Hepatocyte (in vitro differentiated cells): ENCODE results near the gene CCSER2. TPM values are rescaled to one million over a fixed set of nuclear protein-coding genes. Genes with fewer than 3 reads are reported as not detected.

Experiments used
- DNase-seq: peaks from one replicate; pipeline ENCODE4 v3.0.0-alpha.2; 2016; ENCODE audit warnings: low spot score
- H2AFZ ChIP-seq: fragments of 200-600 bp; sonication (generic); 2 replicates; pipeline ENCODE4 v1.6.0; 2016; ENCODE audit warnings: antibody characterized with exemption, mild to moderate bottlenecking
- H3K27ac ChIP-seq: fragments of 200-600 bp; sonication (generic); 2 replicates; pipeline ENCODE4 v1.5.1; 2016; ENCODE audit warnings: mild to moderate bottlenecking
- H3K27me3 ChIP-seq: fragments of 200-600 bp; sonication (generic); 2 replicates; pipeline ENCODE4 v1.6.1; 2016
- H3K36me3 ChIP-seq: fragments of 200-600 bp; sonication (generic); replicated peaks from 2 replicates; pipeline ENCODE4 v1.5.1; 2016; ENCODE audit warnings: low read depth; ENCODE audit not compliant: insufficient read depth
- H3K4me1 ChIP-seq: fragments of 200-600 bp; sonication (generic); 2 replicates; pipeline ENCODE4 v1.5.1; 2016; ENCODE audit warnings: mild to moderate bottlenecking, moderate library complexity; ENCODE audit not compliant: insufficient read depth
- H3K4me2 ChIP-seq: fragments of 200-600 bp; sonication (generic); 2 replicates; pipeline ENCODE4 v1.6.0; 2016
- H3K4me3 ChIP-seq: fragments of 200-600 bp; sonication (generic); 2 replicates; pipeline ENCODE4 v1.5.1; 2016; ENCODE audit warnings: mild to moderate bottlenecking
- H3K79me2 ChIP-seq: fragments of 200-600 bp; sonication (generic); 2 replicates; pipeline ENCODE4 v1.6.0; 2017; ENCODE audit warnings: mild to moderate bottlenecking
- H3K9me2 ChIP-seq: fragments of 200-600 bp; sonication (generic); replicated peaks from 2 replicates; pipeline ENCODE4 v1.6.0; 2017; ENCODE audit warnings: mild to moderate bottlenecking; ENCODE audit not compliant: insufficient read depth
- H3K9me3 ChIP-seq: fragments of 200-600 bp; sonication (generic); 2 replicates; pipeline ENCODE4 v1.5.1; 2016; ENCODE audit warnings: low read depth, mild to moderate bottlenecking
- H4K20me1 ChIP-seq: fragments of 200-600 bp; sonication (generic); 2 replicates; pipeline ENCODE4 v1.6.0; 2016; ENCODE audit warnings: mild to moderate bottlenecking; ENCODE audit not compliant: insufficient read depth, poor library complexity, severe bottlenecking
- EZH2 ChIP-seq: fragments of 200-600 bp; sonication (generic); IDR thresholded peaks from 2 replicates; pipeline ENCODE4 v1.6.1; 2016; ENCODE audit warnings: antibody characterized with exemption, mild to moderate bottlenecking, borderline replicate concordance
- EZH2phosphoT487 ChIP-seq: fragments of 200-600 bp; sonication (generic); IDR thresholded peaks from one replicate; pipeline ENCODE4 v1.6.1; 2018; ENCODE audit warnings: antibody characterized with exemption, mild to moderate bottlenecking, low read depth, moderate library complexity; ENCODE audit not compliant: unreplicated experiment, severe bottlenecking
- WGBS: methylation state at CpG from one replicate; pipeline ENCODE4 v1.1.6; 2016; ENCODE audit warnings: low lambda C conversion rate; ENCODE audit errors: missing lambda C conversion rate; 5-methylcytosine and 5-hydroxymethylcytosine counted together
- polyA plus RNA-seq: library from polyadenylated mRNA; unstranded; fragments of >200 nt; fragmentation: Nextera tagmentation; extraction: Ambion mirVana; gene quantifications from 2 replicates; pipeline ENCODE4 v1.2.1, GENCODE V29; 2016
- total RNA-seq: library from RNA; depleted of rRNA; stranded (reverse); fragments of >200 nt; gene quantifications from 2 replicates; pipeline ENCODE4 v1.2.3, GENCODE V29; 2014
- TF ChIP-seq, protein P1 (sequence below): fragments of 200-600 bp; sonication (generic); IDR thresholded peaks from 2 replicates; pipeline ENCODE4 v1.5.1; 2016; ENCODE audit warnings: antibody characterized with exemption, mild to moderate bottlenecking; ENCODE audit not compliant: poor library complexity

Gene CCSER2
- total and polyA plus RNA-seq, 2 experiments from 2014 or later, result 36.5 to 39.7 TPM

DNA sequence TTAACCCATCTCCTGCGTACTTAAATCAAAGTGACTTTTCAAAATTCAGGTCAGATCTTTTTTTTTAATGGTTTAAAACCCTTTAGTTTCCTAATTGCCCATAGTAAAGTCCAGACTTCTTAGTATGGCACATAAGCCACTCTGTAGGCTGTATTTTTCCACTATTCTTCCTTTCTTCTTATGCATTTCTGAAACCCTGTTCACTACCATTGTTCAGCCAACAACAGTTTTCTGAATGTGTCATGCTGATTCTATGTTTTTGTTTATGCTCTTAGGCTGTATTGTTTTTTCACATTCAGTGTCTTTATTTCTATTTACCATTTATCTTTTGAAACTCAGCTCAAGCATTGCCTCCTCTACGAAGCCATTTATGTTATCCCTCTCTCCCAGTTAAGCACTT is 26.7 kb downstream of the CCSER2 start:
- Histone ChIP-seq H3K4me2 (no peak overlapping the region), H3K9me2 (no peaks in the 10 kb centered on the region), H3K36me3 (no peaks in the 10 kb centered on the region), H4K20me1 (peaks cover 63% of the 10 kb centered on the region), H2AFZ (no peak overlapping the region), H3K79me2 (peaks cover 92% of the 10 kb centered on the region), H3K27me3 (no peaks in the 10 kb centered on the region), H3K27ac (no peak overlapping the region), H3K4me1 (no peaks in the 10 kb centered on the region), H3K9me3 (no peaks in the 10 kb centered on the region), H3K4me3 (no peak overlapping the region)
- TF ChIP-seq EZH2 (no peak), EZH2phosphoT487 (no peak)
- TF ChIP-seq, protein P1, sequence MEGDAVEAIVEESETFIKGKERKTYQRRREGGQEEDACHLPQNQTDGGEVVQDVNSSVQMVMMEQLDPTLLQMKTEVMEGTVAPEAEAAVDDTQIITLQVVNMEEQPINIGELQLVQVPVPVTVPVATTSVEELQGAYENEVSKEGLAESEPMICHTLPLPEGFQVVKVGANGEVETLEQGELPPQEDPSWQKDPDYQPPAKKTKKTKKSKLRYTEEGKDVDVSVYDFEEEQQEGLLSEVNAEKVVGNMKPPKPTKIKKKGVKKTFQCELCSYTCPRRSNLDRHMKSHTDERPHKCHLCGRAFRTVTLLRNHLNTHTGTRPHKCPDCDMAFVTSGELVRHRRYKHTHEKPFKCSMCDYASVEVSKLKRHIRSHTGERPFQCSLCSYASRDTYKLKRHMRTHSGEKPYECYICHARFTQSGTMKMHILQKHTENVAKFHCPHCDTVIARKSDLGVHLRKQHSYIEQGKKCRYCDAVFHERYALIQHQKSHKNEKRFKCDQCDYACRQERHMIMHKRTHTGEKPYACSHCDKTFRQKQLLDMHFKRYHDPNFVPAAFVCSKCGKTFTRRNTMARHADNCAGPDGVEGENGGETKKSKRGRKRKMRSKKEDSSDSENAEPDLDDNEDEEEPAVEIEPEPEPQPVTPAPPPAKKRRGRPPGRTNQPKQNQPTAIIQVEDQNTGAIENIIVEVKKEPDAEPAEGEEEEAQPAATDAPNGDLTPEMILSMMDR, result no peak
- DNase-seq, result no peak
- 94% methylated on average over 2 of the region's 2 CpGs for WGBS

GRCh38 chr10:84356928-84357327 is 28.5 kb downstream of the CCSER2 start:
- H3K9me2 ChIP-seq, result no peaks in the 10 kb centered on the region
- peaks cover 84% of the 10 kb centered on the region for H3K79me2 ChIP-seq
- H3K4me1 ChIP-seq, result no peaks in the 10 kb centered on the region
- H3K4me3 ChIP-seq, result no peak overlapping the region
- no peak overlapping the region for H3K4me2 ChIP-seq
- H2AFZ ChIP-seq, result no peak overlapping the region
- no peak for DNase-seq
- H3K27ac ChIP-seq, result no peak overlapping the region
- no peaks in the 10 kb centered on the region for H3K9me3 ChIP-seq
- TF ChIP-seq, protein P1, result no peak
- no peak for TF ChIP-seq EZH2
- TF ChIP-seq EZH2phosphoT487, result no peak
- H4K20me1 ChIP-seq, result peaks cover 56% of the 10 kb centered on the region
- no peaks in the 10 kb centered on the region for H3K27me3 ChIP-seq
- no peaks in the 10 kb centered on the region for H3K36me3 ChIP-seq
- WGBS, result 82% methylated on average over 2 of the region's 2 CpGs

DNA sequence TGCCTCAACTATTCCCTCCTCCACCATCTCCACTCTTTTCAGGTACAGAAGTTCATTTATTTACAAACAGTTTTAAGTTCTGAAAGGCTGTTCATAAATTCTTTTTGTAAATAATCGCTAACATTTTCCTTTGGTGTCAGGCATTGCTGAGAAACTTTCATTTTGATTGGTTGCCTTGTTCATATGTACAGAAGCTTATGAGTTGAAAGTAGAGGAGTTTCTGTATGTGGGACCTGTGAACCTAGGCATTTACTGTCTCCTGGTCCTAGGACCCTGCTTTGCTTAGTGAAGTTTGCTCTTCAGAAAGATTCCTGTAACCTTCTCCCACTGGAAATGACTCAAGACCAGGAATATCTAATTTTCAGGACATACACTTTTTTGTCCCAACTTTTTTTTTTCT is 30.4 kb downstream of the CCSER2 start:
- TF ChIP-seq EZH2phosphoT487, result no peak
- TF ChIP-seq, protein P1, result no peak
- no peak for TF ChIP-seq EZH2
- WGBS, result 90% methylated on average over 1 of the region's 1 CpG
- no peaks in the 10 kb centered on the region for H3K36me3 ChIP-seq
- DNase-seq, result no peak
- no peak overlapping the region for H3K4me2 ChIP-seq
- no peak overlapping the region for H3K4me3 ChIP-seq
- no peak overlapping the region for H3K27ac ChIP-seq
- H3K27me3 ChIP-seq, result no peaks in the 10 kb centered on the region
- H3K9me3 ChIP-seq, result no peaks in the 10 kb centered on the region
- H3K79me2 ChIP-seq, result peaks cover 81% of the 10 kb centered on the region
- no peak overlapping the region for H2AFZ ChIP-seq
- H3K4me1 ChIP-seq, result no peaks in the 10 kb centered on the region
- H3K9me2 ChIP-seq, result no peaks in the 10 kb centered on the region
- H4K20me1 ChIP-seq, result peaks cover 43% of the 10 kb centered on the region
